T-helper 17 cell (primary cell): ENCODE data around the gene APOBEC3G. TPM values are rescaled to one million over a fixed set of nuclear protein-coding genes. Genes with fewer than 3 reads are reported as not detected.
A peak's percentile ranks its signal among the peaks of the same experiment; 100 is the strongest.

Experiments used
- ATAC-seq: fragments of 150-1000 bp; cut with Tn5 transposase; 2 replicates; pipeline ENCODE4 v1.10.0; 2021; ENCODE audit warnings: mild to moderate bottlenecking, moderate library complexity
- DNase-seq, 3 donors: peaks; one replicate each; pipeline versions ENCODE4 v3.0.0 to v3.0.0-alpha.2; 2020 to 2021
- H3K9me3 ChIP-seq: one replicate; pipeline ENCODE4 v1.7.0; 2013; ENCODE audit warnings: low read length, mild to moderate bottlenecking; ENCODE audit not compliant: control insufficient read depth, poor library complexity, severe bottlenecking
- H3K27ac Mint-ChIP-seq: one replicate; pipeline ENCODE4 v1.8.0; 2022; ENCODE audit warnings: mild to moderate bottlenecking, moderate library complexity, mixed read lengths
- H3K27me3 Mint-ChIP-seq: one replicate; pipeline ENCODE4 v1.8.0; 2022; ENCODE audit warnings: mixed read lengths
- H3K36me3 Mint-ChIP-seq: one replicate; pipeline ENCODE4 v1.8.0; 2022; ENCODE audit warnings: low read depth, mixed read lengths
- H3K4me1 Mint-ChIP-seq: one replicate; pipeline ENCODE4 v1.8.0; 2022; ENCODE audit warnings: mild to moderate bottlenecking, mixed read lengths
- H3K4me3 Mint-ChIP-seq: one replicate; pipeline ENCODE4 v1.8.0; 2022; ENCODE audit warnings: mild to moderate bottlenecking, moderate library complexity, mixed read lengths
- total RNA-seq, 4 donors: library from RNA in 2 of 4; stranded (reverse) in 2 of 4; gene quantifications; one replicate each; pipeline ENCODE4 v1.2.3 and lab custom pipeline; 2022 to 2026

The APOBEC3G gene
- total RNA-seq, 2 donors from 2014 or later: 21.5 to 24.6 TPM

DNA sequence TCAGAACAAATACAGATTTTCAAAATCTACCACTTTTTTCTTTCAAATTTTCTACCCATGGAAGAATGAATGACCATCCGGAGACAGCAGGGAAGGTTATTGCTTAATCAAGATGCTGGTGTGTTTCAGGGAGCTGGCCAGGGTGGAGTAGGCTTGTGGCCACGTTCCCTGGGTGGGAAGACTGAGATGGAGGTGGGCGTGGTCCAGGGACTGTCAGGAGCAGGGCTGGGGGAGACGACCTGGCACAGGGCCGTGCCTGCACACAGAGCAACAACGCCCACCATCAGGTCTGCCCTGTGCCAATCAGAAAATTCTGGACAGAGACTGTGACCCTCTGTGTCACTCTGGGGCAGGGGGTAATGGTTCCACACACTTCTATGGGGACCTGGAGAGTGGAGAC, 12.9 kb downstream of the APOBEC3G start:
- ATAC-seq (no peak), DNase-seq (no peak)
- H3K9me3 ChIP-seq: no peaks in the 10 kb centered on the region
- H3K4me3 Mint-ChIP-seq: peak overlapping the region; percentile 76
- no peaks in the 10 kb centered on the region for H3K27me3 Mint-ChIP-seq
- peaks cover 47% of the 10 kb centered on the region for H3K4me1 Mint-ChIP-seq
- peak overlapping the region; percentile 98 for H3K27ac Mint-ChIP-seq
- H3K36me3 Mint-ChIP-seq: peaks cover 5% of the 10 kb centered on the region

DNA sequence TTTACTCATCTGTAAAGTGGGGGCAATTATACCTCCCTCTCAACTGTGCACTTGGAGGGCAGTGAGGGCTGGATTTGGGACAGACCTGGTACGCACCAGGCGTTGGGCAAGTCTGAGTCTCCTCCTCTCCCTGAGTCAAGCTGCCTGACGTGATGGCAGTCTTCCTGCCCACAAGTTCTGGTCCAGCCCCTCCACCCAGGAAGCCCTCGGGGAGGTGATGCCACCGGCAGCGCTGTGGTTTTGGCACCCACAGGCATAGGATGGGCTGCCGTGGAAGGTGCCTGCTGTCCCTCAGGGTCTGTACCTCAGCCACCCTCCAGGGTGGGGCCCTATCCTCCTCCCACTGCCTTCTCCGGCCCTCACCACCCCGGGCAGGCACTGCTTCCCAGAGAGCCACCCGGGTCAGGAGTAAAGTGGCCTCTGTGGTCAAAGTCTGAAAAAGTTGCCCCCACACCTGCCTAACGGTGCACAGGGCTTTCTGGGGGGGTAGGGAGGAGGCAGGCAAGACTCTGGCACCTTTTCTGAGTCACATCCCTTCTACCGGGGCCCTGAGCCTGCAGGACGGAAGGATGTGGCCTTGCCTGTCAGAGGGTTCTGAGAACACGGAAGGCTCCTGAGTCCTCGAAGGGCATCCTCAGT, 13.5 kb downstream of the APOBEC3G start:
- DNase-seq (peak; percentile 69 to 77 (median 69)), ATAC-seq (peak; percentile 87)
- Mint-ChIP-seq H3K36me3 (peaks cover 5% of the 10 kb centered on the region), H3K4me1 (peaks cover 52% of the 10 kb centered on the region), H3K4me3 (peak overlapping the region; percentile 76), H3K27ac (peak overlapping the region; percentile 98), H3K27me3 (no peaks in the 10 kb centered on the region)
- no peaks in the 10 kb centered on the region for H3K9me3 ChIP-seq

DNA sequence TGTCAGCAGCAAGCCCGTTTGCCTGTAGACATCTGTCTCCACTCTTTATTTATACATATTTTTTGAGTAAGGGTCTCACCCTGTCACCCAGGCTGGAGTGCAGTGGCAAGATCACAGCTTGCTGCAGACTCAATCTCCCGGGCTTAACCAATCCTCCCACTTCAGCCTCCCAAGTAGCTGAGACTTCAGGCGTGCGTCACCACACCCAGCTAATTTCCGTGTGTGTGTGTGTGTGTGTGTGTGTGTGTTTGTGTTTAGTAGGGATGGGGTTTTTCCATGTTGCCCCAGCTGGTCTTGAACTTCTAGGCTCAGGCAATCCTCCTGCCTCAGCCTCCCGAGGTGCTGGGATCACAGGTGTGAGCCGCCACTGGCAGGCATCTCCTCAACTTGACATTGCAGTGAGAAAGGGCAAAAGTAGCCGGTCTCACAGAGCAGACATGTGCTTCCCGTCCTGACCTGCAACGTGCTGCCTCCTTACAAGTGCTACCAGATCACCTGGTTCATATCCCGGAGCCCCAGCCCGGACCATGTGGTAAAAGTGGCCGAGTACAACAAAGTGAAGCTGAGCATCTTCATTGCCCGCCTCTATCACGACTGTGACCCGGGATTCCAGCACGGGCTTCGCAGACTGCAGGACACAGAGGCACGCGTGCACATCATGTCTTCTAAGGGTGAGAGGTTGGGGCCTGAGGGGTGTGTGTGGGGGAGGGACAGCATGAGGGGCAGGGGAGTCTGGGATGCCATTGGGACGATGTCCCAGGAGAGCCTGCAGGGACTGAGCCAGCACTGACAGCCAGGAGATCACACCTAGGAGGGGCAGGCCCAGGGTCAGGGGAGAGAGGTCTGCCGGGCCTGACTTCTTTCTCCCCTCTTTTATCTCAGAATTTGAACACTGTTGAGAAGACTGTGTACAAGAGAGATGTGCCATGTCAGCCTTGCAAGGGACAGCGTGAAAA, 14.3 kb downstream of the APOBEC3G start:
- peaks cover 3% of the 10 kb centered on the region for H3K36me3 Mint-ChIP-seq
- H3K4me1 Mint-ChIP-seq: peaks cover 53% of the 10 kb centered on the region
- no peaks in the 10 kb centered on the region for H3K27me3 Mint-ChIP-seq
- H3K27ac Mint-ChIP-seq: peak overlapping the region; percentile 98
- no peaks in the 10 kb centered on the region for H3K9me3 ChIP-seq
- ATAC-seq (peak; percentile 3), DNase-seq (peak in 1 of 3 donors; percentile 31)
- peak overlapping the region; percentile 76 for H3K4me3 Mint-ChIP-seq

- Mint-ChIP-seq H3K36me3 (peaks cover 1% of the 10 kb centered on the region), H3K27ac (peak overlapping the region; percentile 98), H3K4me3 (peak overlapping the region; percentile 50), H3K4me1 (peaks cover 54% of the 10 kb centered on the region), H3K27me3 (no peaks in the 10 kb centered on the region)
- no peaks in the 10 kb centered on the region for H3K9me3 ChIP-seq
- no peak for ATAC-seq
- no peak for DNase-seq
These were observed 15.2 kb downstream of the APOBEC3G start for GRCh38 chr22:39092111-39092862.

- peak overlapping the region; percentile 96 for H3K27ac Mint-ChIP-seq
- DNase-seq (no peak), ATAC-seq (no peak)
- H3K4me3 Mint-ChIP-seq: peak overlapping the region; percentile 50
- H3K9me3 ChIP-seq: no peaks in the 10 kb centered on the region
- peaks cover 64% of the 10 kb centered on the region for H3K4me1 Mint-ChIP-seq
- H3K36me3 Mint-ChIP-seq: no peaks in the 10 kb centered on the region
- H3K27me3 Mint-ChIP-seq: no peaks in the 10 kb centered on the region
These were observed 17.8 kb downstream of the APOBEC3G start for GRCh38 chr22:39094717-39095389.

DNA sequence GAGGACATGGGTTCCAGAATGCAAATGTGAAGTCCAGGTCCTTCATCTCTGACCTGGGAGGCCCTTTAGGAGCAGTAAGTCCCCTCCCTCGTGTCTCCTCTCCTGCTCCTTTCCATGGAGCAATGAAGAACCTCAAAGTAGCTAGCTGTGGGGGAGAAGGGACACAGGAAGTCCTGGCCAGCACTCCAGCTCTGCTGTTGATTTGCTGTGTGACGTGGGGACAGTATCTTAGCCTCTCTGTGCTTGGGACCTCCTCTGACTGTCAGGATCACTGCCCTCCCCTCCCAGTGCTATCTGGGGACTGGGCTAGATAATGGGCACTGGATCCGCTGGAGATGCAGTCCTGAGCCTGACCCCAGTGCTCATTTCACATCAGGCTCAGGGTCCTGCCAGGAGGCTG, 18.9 kb downstream of the APOBEC3G start:
- ATAC-seq: no peak
- no peak overlapping the region for H3K4me3 Mint-ChIP-seq
- peak overlapping the region; percentile 96 for H3K27ac Mint-ChIP-seq
- peaks cover 56% of the 10 kb centered on the region for H3K4me1 Mint-ChIP-seq
- no peaks in the 10 kb centered on the region for H3K9me3 ChIP-seq
- no peaks in the 10 kb centered on the region for H3K27me3 Mint-ChIP-seq
- no peak for DNase-seq
- H3K36me3 Mint-ChIP-seq: no peaks in the 10 kb centered on the region

DNA sequence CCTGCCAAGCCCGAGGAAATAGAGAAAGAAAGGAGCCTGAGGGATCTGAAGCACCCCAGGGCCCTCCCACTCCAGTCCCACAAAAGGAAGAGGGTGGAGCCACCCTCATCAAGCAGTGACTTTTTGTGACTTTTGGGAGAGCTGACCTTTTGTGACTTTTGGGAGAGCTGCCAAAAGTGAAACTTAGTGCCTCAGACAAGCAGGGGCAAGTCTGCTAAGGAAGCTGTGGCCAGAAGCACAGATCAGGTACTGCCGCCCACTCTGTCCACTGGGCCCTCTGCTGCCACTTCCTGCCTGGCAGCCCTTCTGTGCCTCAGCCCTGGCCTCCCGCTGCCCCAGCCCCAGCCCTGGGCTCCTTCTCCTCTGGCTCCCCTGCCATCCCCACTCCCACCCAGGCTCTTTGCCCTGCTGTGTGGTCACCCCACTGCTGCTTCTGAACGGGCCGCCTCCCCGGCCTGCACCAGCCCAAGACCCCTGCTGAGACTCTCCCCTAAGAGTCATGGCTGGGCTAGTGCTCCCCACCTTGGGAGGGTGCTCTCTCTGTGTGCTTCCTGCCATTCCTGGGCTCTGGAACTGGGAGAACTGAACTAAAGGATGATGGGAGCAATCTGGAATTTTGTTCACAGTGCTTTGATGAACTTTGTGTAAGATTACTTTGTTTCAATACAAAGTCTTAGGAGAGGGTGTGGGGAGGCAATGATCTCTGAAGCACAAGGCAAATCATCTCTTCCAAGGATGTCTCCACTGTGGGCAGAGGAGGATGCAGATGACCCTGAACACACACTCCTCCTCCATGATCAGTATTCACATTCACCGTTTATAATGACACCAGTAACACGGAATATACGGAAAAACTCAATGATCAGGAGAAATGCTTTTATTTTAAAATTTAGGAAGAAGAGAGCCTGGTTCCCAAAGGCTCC, 20.3 kb downstream of the APOBEC3G start, which contains the start of gene APOBEC3H:
Gene APOBEC3H, plus strand, starts transcription at position 147 of the 923 bp plus-strand sequence. CDS start 3,035 bp downstream, outside the sequence.
- H3K9me3 ChIP-seq: no peaks in the 10 kb centered on the region
- no peaks in the 10 kb centered on the region for H3K27me3 Mint-ChIP-seq
- peak within 1 kb of the TSS; percentile 63 for H3K4me3 Mint-ChIP-seq
- ATAC-seq (no peak), DNase-seq (no peak)
- H3K27ac Mint-ChIP-seq: peak within 1 kb of the TSS; percentile 96
- H3K4me1 Mint-ChIP-seq: peaks cover 43% of the 10 kb centered on the region
- H3K36me3 Mint-ChIP-seq: no peaks in the 10 kb centered on the region

DNA sequence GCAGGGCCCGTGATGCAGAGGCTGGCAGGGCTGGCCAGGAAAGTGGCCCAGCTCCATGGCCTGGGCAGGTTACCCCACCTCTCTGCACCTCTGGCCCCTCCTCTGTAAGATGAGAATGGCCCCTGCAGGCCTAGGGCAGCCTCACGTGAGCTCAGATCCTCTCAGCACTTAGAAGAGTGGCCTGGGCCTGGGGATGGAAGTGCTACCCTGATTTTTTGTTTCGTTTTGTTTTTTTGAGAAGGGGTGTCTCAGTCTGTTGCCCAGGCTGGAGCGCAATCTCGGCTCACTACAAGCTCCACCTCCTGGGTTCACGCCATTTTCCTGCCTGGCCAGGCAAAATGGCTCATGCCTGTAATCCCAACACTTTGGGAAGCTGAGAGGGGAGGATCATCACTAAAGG, 21.0 kb downstream of the APOBEC3G start:
- Mint-ChIP-seq H3K4me3 (no peak overlapping the region), H3K4me1 (peaks cover 37% of the 10 kb centered on the region), H3K27ac (peak overlapping the region; percentile 96), H3K36me3 (no peaks in the 10 kb centered on the region), H3K27me3 (no peaks in the 10 kb centered on the region)
- ATAC-seq (no peak), DNase-seq (no peak)
- H3K9me3 ChIP-seq: no peaks in the 10 kb centered on the region

- Mint-ChIP-seq H3K27me3 (no peaks in the 10 kb centered on the region), H3K27ac (peak overlapping the region; percentile 96), H3K4me3 (no peak overlapping the region), H3K36me3 (no peaks in the 10 kb centered on the region), H3K4me1 (peaks cover 37% of the 10 kb centered on the region)
- ATAC-seq (no peak), DNase-seq (no peak)
- H3K9me3 ChIP-seq: no peaks in the 10 kb centered on the region
These were observed 21.5 kb downstream of the APOBEC3G start for GRCh38 chr22:39098576-39098975.

DNA sequence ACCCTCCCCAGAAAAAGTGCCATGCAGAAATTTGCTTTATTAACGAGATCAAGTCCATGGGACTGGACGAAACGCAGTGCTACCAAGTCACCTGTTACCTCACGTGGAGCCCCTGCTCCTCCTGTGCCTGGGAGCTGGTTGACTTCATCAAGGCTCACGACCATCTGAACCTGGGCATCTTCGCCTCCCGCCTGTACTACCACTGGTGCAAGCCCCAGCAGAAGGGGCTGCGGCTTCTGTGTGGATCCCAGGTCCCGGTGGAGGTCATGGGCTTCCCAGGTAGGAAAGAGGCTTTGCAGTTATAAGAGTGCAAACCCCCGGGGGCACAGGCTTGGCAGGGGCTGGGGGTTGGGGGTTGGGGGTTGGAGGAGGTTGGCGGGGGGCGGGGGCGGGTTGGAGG, 24.2 kb downstream of the APOBEC3G start:
- H3K36me3 Mint-ChIP-seq: no peaks in the 10 kb centered on the region

DNA sequence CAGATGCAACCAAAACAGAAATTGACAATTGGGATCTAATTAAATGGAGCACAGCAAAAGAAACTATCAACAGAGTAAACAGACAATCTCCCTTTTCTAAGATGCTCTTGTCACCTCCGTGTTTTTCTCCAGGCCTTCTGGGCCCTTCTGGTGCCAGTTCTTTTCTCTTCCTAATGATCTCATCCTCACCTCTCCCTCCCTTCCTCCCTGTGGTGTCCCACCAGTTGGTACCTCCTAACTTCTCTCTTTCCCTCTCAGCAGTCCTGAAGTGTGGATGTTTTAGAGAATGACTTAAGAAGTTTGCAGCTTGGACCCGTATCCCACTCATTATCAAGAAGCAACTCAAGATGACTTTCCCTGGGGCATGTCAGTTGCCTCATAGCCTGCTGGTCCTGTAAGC, 26.4 kb downstream of the APOBEC3G start:
- H3K27me3 Mint-ChIP-seq: no peaks in the 10 kb centered on the region
- DNase-seq (no peak), ATAC-seq (no peak)
- no peaks in the 10 kb centered on the region for H3K9me3 ChIP-seq
- H3K4me3 Mint-ChIP-seq: no peak overlapping the region
- peaks cover 16% of the 10 kb centered on the region for H3K4me1 Mint-ChIP-seq
- no peaks in the 10 kb centered on the region for H3K36me3 Mint-ChIP-seq
- H3K27ac Mint-ChIP-seq: no peak overlapping the region

More for the DNA sequence above, 24.2 kb downstream of the APOBEC3G start:
- peaks cover 24% of the 10 kb centered on the region for H3K4me1 Mint-ChIP-seq
- H3K4me3 Mint-ChIP-seq: no peak overlapping the region
- no peak for ATAC-seq
- DNase-seq: no peak
- H3K27me3 Mint-ChIP-seq: no peaks in the 10 kb centered on the region
- peak overlapping the region; percentile 96 for H3K27ac Mint-ChIP-seq
- no peaks in the 10 kb centered on the region for H3K9me3 ChIP-seq

DNA sequence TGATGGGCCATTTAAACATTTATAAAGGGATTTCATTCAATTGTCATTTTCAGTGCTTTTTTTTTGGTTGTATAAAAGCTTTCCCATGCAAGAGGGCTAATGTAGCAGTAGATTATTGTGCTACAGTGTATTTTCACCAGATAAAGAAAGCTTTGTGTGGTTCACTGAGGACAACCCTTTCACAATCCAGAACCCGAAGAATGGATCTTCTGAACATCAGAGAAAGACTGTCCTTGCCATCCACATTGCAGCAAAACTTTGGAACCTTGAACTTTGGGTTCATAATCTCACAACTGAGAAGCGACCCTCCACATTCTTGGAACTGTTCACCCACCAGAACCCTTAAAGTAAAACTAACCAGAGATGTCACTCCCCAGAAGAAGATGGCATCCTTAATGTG, 29.3 kb downstream of the APOBEC3G start:
- H3K4me3 Mint-ChIP-seq: no peak overlapping the region
- no peak overlapping the region for H3K27ac Mint-ChIP-seq
- DNase-seq (no peak), ATAC-seq (no peak)
- H3K4me1 Mint-ChIP-seq: peaks cover 4% of the 10 kb centered on the region
- no peaks in the 10 kb centered on the region for H3K27me3 Mint-ChIP-seq
- no peaks in the 10 kb centered on the region for H3K9me3 ChIP-seq
- H3K36me3 Mint-ChIP-seq: no peaks in the 10 kb centered on the region
